ENCODE results near the gene RTN1. TPM values are rescaled to one million over a fixed set of nuclear protein-coding genes. Genes with fewer than 3 reads are reported as not detected.

The RTN1 gene
- total and polyA plus RNA-seq, 10 of the 15 experiments (the other 5 are each of a cell fraction or from before 2014, with no cell fraction given) = 0.03 to 0.55 (median 0.13) TPM; not detected in 4

- no peaks in the 10 kb centered on the region for H3K36me3 ChIP-seq (ENCODE audit: control insufficient read depth in 2 of 2, insufficient read depth in 2 of 2, low read length in 1 of 2)
- SMC1A ChIA-PET (ENCODE audit: uncharacterized antibody, unreplicated experiment) = interaction anchor here (2.0 kb wide), 1 partner anchor 10 kb away, joined by 7 read pairs; no protein-coding TSS in a partner anchor
- TF ChIP-seq SUZ12 (IDR thresholded peaks at IDR 0.05; ENCODE audit: unreplicated experiment) = no peak
- WGBS (ENCODE audit: insufficient coverage, insufficient replicate concordance, low lambda C conversion rate, missing lambda C conversion rate) = 0% methylated on average over 2 of the region's 2 CpGs
- intact Hi-C loops (cut with micrococcal nuclease; ENCODE audit: unreplicated experiment) = no loop called here
- CTCF ChIA-PET = no interaction called here
- no peaks in the 10 kb centered on the region for H3K4me1 ChIP-seq (ENCODE audit: control insufficient read depth, insufficient read depth, low read length)
- no peak for ATAC-seq
- no peak overlapping the region for H3K9ac ChIP-seq (ENCODE audit: control insufficient read depth, insufficient read depth, low read length)
- POLR2A ChIA-PET = no interaction called here
- RAD21 ChIA-PET (ENCODE audit: unreplicated experiment) = no interaction called here
- H2AFZ ChIP-seq (ENCODE audit: control insufficient read depth, low read depth, low read length) = no peak overlapping the region
- FAIRE-seq = no peak
- H3K4me2 ChIP-seq (ENCODE audit: control insufficient read depth, insufficient read depth) = no peak overlapping the region
- DNase-seq (ENCODE audit: low read depth, low spot score) = no peak
- H3K27ac ChIP-seq (ENCODE audit: control insufficient read depth, insufficient read depth) = no peak overlapping the region
- no peaks in the 10 kb centered on the region for H3K79me2 ChIP-seq (ENCODE audit: control insufficient read depth, insufficient read depth, low read length)
- H4K20me1 ChIP-seq (ENCODE audit: control insufficient read depth, insufficient read depth) = no peaks in the 10 kb centered on the region
- in situ Hi-C loops (cut with MboI) = no loop called here
- no peak overlapping the region for H3K4me3 ChIP-seq
- no TSS peak for BruUV-seq (replicated peaks)
- no peaks in the 10 kb centered on the region for H3K9me3 ChIP-seq (replicated peaks; ENCODE audit: control insufficient read depth, insufficient read depth, low read length)
- no peaks in the 10 kb centered on the region for H3K27me3 ChIP-seq (replicated peaks in 1 of 2; ENCODE audit: control insufficient read depth in 2 of 2, insufficient read depth in 2 of 2, low read length in 1 of 2)
These were observed 247.9 kb downstream of the RTN1 start for GRCh38 chr14:59622631-59623030.

- H3K9ac ChIP-seq (ENCODE audit: control insufficient read depth, insufficient read depth, low read length) = no peak overlapping the region
- H4K20me1 ChIP-seq (ENCODE audit: control insufficient read depth, insufficient read depth) = no peaks in the 10 kb centered on the region
- no TSS peak for BruUV-seq (replicated peaks)
- H3K4me3 ChIP-seq = no peak overlapping the region
- H3K27me3 ChIP-seq (replicated peaks in 1 of 2; ENCODE audit: control insufficient read depth in 2 of 2, insufficient read depth in 2 of 2, low read length in 1 of 2) = no peaks in the 10 kb centered on the region
- no peak overlapping the region for H2AFZ ChIP-seq (ENCODE audit: control insufficient read depth, low read depth, low read length)
- intact Hi-C loops (cut with micrococcal nuclease; ENCODE audit: unreplicated experiment) (no loop called here), in situ Hi-C loops (cut with MboI) (no loop called here)
- no peaks in the 10 kb centered on the region for H3K79me2 ChIP-seq (ENCODE audit: control insufficient read depth, insufficient read depth, low read length)
- 32% methylated on average over 2 of the region's 2 CpGs for WGBS (ENCODE audit: insufficient coverage, insufficient replicate concordance, low lambda C conversion rate, missing lambda C conversion rate)
- no peak overlapping the region for H3K4me2 ChIP-seq (ENCODE audit: control insufficient read depth, insufficient read depth)
- no peaks in the 10 kb centered on the region for H3K4me1 ChIP-seq (ENCODE audit: control insufficient read depth, insufficient read depth, low read length)
- H3K36me3 ChIP-seq (ENCODE audit: control insufficient read depth in 2 of 2, insufficient read depth in 2 of 2, low read length in 1 of 2) = no peaks in the 10 kb centered on the region
- no peak for DNase-seq (ENCODE audit: low read depth, low spot score)
- no peaks in the 10 kb centered on the region for H3K9me3 ChIP-seq (replicated peaks; ENCODE audit: control insufficient read depth, insufficient read depth, low read length)
- POLR2A ChIA-PET = no interaction called here
- RAD21 ChIA-PET (ENCODE audit: unreplicated experiment) = no interaction called here
- H3K27ac ChIP-seq (ENCODE audit: control insufficient read depth, insufficient read depth) = no peak overlapping the region
- FAIRE-seq = no peak
- SMC1A ChIA-PET (ENCODE audit: uncharacterized antibody, unreplicated experiment) = no interaction called here
- ATAC-seq = no peak
- CTCF ChIA-PET = interaction anchor here (1.5 kb wide), 1 partner anchor 14 kb away, joined by 3 read pairs; no protein-coding TSS in a partner anchor
- TF ChIP-seq BHLHE40 (IDR thresholded peaks at IDR 0.05; ENCODE audit: borderline replicate concordance in 1 of 2, low read depth in 2 of 2, low read length in 1 of 2) = no peak
- no peak for TF ChIP-seq RBBP5 (conservative IDR thresholded peaks at IDR 0.05)
- no peak for TF ChIP-seq EP300 (IDR thresholded peaks at IDR 0.05; ENCODE audit: borderline replicate concordance in 1 of 2, control insufficient read depth in 1 of 2, low read depth in 2 of 2, low read length in 2 of 2)
- TF ChIP-seq ZBTB33 (IDR thresholded peaks at IDR 0.05) = no peak
- no peak for TF ChIP-seq ASH2L (IDR thresholded peaks at IDR 0.05; ENCODE audit: borderline replicate concordance, low read depth)
- no peak for TF ChIP-seq HDGF (IDR thresholded peaks at IDR 0.05)
- no peak for TF ChIP-seq USF1 (IDR thresholded peaks at IDR 0.05; ENCODE audit: borderline replicate concordance, extremely low read length, insufficient read depth, low read depth, low read length)
- no peak for TF ChIP-seq MEF2B (IDR thresholded peaks at IDR 0.05; ENCODE audit: partially characterized antibody, poor library complexity, severe bottlenecking)
- no peak for TF ChIP-seq EED (IDR thresholded peaks at IDR 0.05; ENCODE audit: low read depth)
- no peak for TF ChIP-seq MLLT1 (IDR thresholded peaks at IDR 0.05)
- TF ChIP-seq MEF2A (IDR thresholded peaks at IDR 0.05; ENCODE audit: insufficient read depth, low read depth, low read length) = no peak
- no peak for TF ChIP-seq RB1 (IDR thresholded peaks at IDR 0.05; ENCODE audit: borderline replicate concordance)
These were observed 251.5 kb downstream of the RTN1 start for GRCh38 chr14:59619061-59619460.
